Measurements from ENCODE around the gene STAT3. TPM values are rescaled to one million over a fixed set of nuclear protein-coding genes. Genes with fewer than 3 reads are reported as not detected.
A peak's percentile ranks its signal among the peaks of the same experiment; 100 is the strongest.

Gene STAT3
- total and polyA plus RNA-seq, 9 of the 15 experiments (the other 6 are each of a cell fraction or from before 2014, with no cell fraction given), result 90.0 to 179 (median 114) TPM

GRCh38 chr17:42287977-42288802 lies 100.1 kb downstream of the STAT3 start, which contains the start of gene STAT5A (continued):
- TF ChIP-seq, protein P1, sequence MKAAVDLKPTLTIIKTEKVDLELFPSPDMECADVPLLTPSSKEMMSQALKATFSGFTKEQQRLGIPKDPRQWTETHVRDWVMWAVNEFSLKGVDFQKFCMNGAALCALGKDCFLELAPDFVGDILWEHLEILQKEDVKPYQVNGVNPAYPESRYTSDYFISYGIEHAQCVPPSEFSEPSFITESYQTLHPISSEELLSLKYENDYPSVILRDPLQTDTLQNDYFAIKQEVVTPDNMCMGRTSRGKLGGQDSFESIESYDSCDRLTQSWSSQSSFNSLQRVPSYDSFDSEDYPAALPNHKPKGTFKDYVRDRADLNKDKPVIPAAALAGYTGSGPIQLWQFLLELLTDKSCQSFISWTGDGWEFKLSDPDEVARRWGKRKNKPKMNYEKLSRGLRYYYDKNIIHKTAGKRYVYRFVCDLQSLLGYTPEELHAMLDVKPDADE (conservative IDR thresholded peaks at IDR 0.05; ENCODE audit: control insufficient read depth, low read depth, low read length), result peak; percentile 54; the same call in 1 of the 2 replicates
- TF ChIP-seq ZNF717 (CRISPR knock-in tag; IDR thresholded peaks at IDR 0.05) (no peak), SNRNP70 (optimal IDR thresholded peaks at IDR 0.05; ENCODE audit: low read depth, low read length) (no peak), ZKSCAN1 (IDR thresholded peaks at IDR 0.05; ENCODE audit: low read depth, low read length) (no peak), HNRNPL (IDR thresholded peaks at IDR 0.05; ENCODE audit: low read depth, low read length) (no peak), MTA3 (IDR thresholded peaks at IDR 0.05; ENCODE audit: borderline replicate concordance) (peak; percentile 30; the same call in 1 of the 2 replicates), CBX3 (IDR thresholded peaks at IDR 0.05; ENCODE audit: borderline replicate concordance in 1 of 2, low read length in 2 of 2) (no peak), PTTG1 (tag; IDR thresholded peaks at IDR 0.05; ENCODE audit: low read depth) (no peak), ETV6 (IDR thresholded peaks at IDR 0.05; ENCODE audit: borderline replicate concordance in 1 of 2, low read depth in 2 of 2, low read length in 1 of 2) (no peak), ETV6 (CRISPR knock-in tag; IDR thresholded peaks at IDR 0.05; ENCODE audit: borderline replicate concordance) (no peak), CUX1 (CRISPR knock-in tag; IDR thresholded peaks at IDR 0.05) (no peak), E2F8 (IDR thresholded peaks at IDR 0.05; ENCODE audit: low read depth, partially characterized antibody) (no peak), RCOR1 (IDR thresholded peaks at IDR 0.05; ENCODE audit: borderline replicate concordance in 1 of 2, low read depth in 2 of 2, low read length in 2 of 2) (peak in 1 of 2 experiments; percentile 28; a peak in 1 of 4 replicates), POLR3G (IDR thresholded peaks at IDR 0.05; ENCODE audit: extremely low read depth, insufficient read length, insufficient replicate concordance) (no peak), TARDBP (IDR thresholded peaks at IDR 0.05) (no peak), ESRRB (CRISPR knock-in tag; IDR thresholded peaks at IDR 0.05; ENCODE audit: borderline replicate concordance) (no peak)
